ENCODE data around the gene NKPD1.

Gene NKPD1

DNA sequence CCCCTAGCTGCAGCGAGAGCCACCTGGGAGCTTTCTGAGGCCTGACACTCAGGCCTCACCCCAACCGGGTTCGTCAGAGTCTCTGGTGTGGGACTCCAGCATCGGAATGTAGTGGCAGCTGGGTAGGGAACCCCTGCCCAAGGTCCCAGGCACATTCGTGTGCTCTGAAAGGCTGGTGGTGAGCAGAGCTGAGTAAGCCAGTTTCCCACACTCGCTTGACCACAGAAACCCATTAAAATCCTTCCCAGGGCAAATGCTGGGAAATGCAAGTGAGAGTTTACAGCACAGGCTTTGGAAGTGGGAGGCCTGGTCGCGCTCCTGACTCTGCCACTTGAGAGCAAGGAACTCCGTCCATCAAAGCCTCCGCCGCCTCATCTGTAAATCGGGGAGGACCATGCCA lies 13.0 kb upstream of the NKPD1 start:
- no peak for DNase-seq

DNA sequence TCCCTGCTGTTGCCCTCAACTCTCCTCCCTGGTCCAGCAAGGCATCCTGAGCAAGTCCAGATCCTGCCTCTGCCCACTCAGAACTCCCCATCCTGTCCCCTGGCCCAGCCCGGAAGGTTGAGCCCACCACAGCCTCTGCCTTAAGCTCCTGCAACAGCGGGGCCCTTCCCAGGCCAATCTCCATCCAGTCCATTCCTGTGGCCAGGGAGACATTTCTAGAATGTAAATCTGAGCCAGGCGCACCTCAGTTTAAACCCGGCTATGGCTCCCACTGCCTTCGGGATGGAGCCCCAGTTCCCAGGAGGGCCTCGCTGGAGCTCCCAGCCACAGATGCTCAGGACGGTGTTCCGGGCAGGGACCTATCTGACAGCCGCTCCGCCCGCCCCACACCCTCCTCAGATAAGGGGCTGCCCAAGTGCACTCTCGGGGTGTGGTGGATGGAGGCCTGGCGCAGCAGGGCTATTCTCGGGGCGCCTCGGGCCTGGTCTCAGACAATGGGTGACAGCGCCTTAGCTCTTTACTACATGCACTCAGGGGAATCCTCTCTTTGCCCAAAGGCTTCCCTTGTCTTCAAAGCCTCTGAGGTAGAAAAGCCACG lies 11.9 kb upstream of the NKPD1 start:
- no peak for DNase-seq

DNA sequence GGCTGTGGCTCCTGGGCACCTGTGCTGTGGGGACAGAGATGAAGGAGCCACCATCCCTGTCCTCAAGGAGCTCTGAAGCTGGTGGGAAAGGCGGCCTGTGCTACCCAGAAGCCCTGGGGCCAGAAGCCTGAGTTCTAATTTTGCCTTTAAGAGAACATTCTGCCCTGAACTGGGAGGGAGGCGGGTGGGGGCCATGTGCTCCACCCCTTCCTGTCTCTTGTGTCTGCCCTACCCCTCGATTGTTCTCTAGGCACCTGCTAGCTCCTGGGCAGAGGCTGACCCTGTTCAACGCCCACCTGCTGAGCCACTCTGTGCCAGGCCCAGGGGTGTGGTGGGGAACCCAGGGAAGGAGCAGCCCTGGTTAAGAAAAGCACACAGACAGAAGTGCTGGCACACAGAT lies 11.4 kb upstream of the NKPD1 start:
- DNase-seq = no peak

DNA sequence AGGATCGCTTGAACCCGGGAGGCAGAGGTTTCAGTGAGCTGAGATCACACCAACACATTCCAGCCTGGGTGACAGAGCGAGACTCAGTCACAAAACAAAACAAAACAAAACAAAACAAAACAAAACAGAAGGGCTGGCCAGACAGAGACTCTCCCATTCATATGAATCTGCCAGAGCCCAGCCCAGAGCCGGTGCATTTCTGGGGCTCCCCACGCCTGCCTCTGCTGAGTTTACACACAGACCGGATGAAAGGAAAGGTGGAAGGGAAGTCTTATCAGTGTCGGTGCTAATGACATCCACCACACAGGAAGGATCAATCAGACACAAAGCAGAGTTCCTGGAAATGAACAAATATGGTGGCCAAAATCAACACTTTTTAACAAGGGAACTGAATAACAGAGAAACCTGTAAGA lies 10.4 kb upstream of the NKPD1 start:
- no peak for DNase-seq

DNA sequence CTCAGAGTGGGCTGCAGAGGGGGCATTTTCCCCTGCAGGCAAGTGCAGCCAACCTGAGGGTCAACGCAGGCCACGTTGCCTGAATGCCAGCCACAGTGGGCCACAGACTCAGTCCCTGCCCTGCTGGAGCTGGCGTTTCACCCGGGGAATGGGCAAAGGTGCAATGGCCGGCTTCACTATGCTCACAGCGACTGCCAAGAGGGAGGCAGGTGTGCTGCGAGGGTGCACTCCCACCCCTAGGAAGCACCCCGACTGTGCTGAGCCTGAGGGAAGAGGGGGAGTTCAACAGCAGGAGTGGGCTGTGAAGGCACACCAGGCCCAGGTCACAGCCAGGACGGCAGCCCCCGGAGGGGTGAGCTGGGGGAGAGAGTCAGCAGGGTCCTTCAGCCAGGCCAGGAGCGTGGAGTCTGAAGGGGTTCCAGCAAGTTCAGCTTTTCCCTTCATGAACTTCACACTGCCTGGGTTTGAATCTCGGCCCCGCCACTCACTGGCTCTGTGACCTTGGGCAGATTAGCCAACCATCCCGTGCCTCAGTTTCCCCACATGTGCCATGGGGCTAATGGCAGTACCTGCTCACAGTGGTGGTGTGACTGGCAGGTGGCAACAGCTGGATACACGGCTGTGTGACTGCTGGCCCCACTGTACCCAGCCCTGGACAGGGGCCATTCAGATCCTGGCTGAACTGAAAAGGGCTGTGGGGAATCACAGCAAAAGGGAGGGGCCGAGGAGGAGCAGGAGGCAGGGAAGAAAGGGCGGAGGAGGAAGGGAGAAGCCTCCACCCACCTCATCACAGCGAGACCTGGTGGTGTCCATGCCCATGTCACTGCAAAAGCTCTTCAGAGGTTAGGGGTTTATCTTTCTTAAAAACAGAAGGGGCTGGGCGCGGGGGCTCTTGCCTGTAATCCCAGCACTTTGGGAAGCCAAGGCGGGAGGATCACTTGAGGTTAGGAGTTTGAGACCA lies 9.6 kb upstream of the NKPD1 start:
- DNase-seq = no peak

DNA sequence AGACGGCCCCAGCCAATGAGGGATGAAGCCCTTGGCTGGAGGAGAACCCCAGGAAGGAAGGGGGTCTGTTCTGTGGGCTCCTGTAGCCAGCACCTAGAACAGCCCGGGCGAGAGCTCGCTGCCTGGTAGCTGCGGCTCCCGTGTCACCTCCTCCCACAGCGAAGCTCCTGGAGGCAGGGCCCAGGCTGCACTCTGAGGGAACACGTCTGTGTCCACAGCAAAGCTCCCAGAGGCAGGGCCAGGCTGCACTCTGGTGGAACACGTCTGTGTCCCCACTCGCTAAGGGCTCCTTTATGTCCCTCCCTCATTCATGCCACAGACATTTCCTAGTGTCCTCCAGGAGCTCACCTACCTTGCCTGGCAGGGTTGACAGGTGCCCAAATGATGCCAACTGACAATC lies 8.8 kb upstream of the NKPD1 start:
- no peak for DNase-seq

DNA sequence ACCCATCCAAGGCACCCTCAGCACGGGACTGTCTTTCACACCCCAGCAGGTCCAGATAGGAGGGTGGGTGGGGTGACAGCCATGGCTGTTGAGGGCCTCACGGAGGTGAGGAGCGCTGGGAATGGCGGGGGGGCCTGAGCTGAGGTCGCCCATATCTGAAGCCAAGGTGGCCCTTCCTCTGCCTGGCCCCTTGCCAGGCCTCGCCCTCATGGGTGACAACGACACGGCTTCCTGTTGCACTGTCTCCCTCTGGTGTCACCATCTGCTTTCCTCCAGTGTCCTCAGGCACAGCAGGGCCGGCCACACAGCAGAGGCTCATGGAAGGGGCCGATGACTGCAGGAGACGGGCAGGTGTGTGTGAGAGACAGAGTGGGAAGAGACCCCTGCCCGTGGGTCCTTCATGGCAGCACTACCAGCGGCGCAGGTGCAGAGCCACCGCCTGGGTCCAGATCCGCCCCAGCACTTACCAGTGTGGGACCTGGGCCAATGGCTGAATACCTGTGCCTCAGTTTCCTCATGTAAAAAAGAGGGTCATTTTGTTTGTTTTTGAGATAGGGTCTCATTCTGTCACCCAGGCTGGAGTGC lies 8.1 kb upstream of the NKPD1 start:
- DNase-seq = no peak

DNA sequence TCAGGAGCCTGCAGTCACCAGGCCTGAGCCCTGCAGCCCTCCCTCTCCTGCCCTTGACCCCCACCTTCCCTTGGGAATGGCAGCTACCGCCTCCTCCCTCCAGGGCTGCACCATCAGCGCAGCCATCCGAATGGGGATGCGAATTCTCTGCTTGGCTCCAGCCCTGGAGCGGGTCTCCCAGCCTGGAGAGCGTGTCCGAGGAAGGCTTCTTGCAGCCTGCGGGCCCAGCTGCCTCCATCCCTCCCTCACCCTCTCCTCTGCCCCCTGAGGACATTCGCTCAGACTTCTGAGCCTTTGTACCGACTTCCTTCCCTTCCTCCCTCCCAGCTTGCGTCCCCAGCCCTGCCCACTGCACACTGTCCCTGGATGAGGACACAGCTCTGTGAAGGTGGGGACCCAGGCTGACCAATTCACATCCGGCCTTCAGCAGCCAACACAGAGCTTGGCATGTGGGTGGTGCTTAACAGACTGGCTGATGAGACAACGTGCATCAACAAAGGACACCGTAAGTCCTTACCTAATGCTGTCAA lies 6.0 kb upstream of the NKPD1 start:
- DNase-seq = no peak

DNA sequence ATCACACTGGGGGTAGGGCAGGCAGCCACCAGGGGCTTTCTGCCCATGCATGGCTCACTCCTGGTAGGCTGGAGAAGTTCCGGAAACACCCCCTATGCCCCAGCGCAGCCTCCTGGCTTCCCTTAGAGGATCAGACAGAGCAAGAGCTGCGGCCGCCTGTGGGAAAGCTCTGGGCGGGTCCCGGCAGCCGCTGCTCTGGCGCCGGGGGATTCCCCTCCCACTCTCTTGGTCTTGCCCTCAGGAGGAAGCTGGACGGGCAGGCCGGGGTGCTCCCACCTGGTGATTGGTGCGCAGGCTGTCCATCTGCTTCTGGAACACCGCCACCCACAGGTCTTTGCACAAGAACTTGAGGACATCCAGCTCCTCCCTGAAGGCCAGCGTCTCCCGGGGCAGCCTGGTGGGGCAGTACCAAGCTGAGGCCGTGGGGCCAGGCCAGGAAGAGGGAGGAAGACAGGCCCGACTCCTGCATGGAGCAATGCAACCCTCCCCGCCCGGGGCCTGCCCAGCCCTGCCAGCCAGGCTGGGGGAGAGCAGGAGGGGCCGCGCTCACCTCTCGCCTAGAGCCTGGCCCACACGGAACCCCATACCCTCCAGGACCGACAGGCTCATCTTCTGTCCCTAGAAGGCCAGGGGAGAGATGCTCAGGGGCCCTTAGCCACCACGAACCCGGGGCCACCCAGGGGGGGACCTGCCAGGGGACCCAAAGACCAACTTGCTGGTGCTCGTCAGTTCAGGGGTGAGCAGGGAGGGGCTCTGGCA lies 4.0 kb upstream of the NKPD1 start:
- DNase-seq = peak; percentile 84 to 95

DNA sequence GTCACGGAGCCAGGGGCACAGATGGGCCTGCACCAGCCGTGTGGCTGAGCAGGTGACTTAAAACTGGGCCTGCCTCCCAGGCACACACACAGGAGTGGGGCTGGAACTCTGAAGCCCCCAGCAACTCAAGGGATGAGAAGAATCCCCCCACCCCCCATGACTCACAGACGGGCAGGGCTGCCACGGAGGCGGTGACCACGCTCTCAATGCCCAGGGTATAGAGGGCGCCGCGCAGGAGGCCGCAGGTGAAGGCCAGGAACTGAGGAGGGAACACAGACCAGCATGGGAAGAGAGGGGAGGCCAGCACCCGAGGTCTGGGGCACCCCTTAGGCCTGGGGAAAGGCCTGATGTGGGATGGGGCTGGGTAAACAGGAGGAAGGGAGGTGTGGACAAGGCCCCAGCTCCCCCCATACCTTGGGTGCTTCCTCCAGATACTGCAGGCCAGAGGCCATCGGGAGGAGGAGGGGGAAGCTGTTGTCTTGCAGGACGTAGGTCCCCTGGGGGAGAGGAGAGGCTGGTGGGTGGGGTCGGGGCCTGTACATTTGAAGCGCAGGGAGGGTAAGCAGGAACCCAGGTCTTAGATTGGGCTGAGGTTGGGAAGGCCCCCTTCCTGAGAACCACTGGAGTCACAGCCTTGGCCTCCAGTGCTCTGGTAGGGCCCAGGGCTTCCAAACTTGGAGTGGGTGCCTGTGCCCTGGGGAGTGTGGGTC lies 3.1 kb upstream of the NKPD1 start:
- no peak for DNase-seq

DNA sequence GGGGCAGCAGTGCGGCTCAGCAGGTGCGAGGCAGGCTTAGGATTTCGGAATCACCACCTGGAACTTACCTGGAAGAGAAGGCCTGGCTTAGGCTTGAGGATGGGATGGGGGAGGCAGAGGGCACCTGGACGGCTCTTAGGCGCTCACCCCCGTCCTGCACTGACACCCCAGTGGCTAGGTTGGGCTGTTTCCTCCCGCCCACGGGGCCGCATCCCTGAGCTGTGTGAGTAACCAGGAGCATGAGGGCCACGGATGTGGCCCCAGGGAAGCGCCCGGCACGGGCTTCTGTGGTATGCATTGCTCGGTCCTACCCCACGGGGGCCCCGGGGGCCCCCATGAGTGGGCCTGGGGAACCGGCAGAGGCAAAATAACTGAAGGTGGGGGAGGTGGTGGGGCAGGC lies 2.4 kb upstream of the NKPD1 start:
- no peak for DNase-seq

DNA sequence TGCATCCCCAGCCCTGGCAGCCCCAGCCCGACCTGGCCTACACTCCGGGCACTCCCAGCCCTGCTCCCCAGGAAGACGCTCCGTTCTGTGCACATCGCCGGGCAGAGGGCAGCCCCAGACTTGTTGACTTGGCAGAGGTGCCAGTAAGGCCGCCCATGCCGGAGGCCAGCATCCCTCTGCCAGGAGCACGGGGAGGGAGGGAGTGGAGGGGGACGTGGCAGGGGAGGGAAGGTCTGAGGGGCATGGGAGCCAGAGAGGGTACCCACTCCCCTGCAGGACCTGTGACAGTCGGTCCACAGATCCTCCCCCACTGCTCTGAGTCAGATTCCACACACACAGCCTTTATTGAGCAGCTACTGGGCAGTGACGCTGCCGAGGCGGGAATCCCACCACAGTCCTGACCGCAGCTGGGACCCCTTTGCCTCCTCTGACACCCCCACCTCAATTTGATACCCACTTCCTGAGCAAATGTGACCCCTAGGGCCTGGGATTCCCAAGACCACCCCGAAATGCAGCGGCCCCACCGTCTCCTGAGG lies 1.9 kb upstream of the NKPD1 start:
- DNase-seq = no peak

DNA sequence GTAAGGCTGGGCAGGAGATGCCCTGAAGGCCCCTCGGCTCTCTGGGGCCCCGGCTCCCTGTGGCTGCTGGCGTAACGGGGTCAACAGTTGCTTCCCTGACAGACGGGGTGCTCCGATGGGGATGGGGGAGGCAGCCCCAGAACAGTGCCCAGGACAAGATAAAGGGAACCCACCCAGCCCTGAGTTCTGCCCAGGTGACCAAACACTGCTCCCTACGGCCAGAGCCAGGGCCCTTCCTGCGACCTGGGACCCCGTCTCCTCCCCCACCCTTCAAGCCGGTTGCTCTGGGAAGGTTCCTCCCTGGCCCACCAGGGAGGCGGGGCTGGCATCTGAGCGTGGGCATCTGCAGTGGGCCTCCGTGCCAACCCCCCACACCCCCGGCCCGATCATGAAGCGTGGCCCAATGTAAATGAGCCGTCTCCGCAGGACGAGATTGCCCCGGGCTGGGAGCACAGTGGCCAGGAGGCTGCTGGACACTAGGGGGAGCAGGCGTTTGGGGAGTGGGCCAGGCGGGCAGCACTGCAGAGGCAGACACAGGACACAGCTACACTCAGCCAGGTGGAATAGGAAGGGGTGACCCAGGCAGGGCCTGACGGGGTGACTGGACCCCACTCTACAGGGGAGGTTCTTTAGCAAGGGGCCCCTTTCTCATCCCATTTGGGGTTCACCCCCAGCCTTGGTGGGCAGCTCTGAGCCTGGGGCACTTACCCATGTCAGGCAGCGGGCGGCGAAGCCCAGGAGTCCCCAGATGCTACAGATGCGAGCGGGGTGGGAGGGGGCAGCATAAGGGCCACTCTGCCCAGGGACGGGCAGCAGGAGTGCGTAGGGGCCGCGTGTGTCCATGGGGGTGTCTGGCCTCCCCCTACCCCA lies 1.2 kb upstream of the NKPD1 start:
- DNase-seq = no peak

DNA sequence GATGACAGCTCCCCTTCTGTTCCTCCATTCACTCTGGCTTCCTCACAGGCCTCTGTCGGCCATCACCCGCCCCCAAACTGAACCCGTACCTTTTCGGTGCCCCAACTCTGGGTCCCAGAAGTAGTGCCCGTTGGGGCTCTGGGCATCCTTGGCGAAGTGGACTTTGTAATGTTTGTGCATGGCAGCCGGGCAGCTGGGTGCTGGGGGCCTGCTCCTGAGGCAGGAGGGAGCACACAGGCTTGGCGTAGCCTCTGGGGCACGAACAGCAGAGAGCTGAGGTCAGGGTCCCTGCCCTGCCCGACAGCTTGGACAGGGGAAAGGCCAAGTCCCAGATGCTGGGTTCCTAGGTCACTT lies 834 bp downstream of the NKPD1 start:
- DNase-seq = no peak

DNA sequence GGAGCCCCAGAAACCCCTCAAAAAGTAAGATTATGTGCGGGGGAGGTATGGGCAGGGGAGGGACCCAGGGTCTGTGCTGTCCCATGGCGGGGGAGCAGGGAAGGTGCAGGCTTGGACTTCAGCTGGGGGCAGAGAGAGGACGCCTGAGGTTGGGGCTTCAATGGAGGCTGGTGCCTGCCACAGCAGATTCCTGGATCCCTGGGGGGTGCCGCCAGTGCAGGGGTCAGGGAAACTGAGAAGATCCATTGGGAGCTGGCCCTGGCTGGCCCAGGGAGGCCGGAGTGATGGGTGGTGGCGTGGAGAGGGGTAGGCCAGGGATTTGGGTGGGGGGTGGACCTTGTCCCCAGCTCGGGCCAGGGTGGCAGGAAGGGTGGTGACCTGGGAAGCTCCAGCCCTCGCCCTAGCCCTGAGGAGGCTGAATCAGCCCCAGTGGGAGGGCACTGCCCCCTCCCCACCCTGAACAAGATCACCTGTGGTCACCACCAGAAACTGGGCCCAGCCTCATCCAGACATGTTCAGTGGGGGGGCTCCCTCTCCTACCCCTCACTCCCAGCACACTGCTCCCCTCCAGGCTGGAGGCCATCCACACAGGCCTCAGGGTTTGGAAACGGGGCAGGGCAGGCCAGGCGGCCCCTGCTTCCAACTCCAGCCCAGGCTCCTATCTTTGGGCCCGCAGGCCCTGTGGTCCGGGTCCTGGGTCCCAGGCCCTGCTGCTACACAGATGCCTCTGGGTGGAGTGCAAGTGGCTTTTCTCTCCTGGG lies 1.4 kb downstream of the NKPD1 start:
- no peak for DNase-seq

DNA sequence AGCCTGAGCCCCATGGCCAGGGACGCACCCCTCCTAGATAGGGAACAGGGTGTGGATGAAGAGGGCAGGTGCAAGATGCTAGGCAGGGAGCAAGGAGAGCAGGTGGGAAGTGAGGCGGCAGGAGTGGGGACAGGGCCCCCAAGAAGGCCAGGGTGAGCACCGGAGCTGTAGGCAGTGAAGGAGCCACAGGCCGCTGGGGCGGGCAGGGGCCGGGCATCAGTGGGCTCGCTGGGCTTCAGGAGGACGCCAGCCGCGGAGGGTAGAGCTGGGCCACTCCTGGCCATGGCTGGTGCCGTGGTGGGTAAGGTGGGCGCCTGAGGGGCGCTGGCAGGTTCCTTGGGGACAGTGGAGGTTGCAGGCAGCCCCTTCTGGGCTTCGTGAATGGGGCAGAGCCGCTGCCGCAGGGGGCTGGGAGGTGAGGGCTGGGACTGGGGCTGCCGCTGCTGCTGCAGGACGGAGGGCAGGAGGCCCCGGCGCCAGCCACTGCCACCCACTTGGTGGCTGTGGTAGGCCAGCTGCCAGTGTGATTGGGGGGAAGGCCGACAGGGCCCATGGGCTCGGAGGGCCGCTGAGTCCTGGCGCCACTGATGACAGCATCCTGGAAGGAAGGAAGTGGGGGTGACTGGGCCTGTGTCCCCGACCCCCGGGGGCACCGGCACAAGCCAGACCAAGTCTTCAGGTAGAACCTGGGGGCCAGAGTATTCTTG lies 2.1 kb downstream of the NKPD1 start:
- DNase-seq = no peak

DNA sequence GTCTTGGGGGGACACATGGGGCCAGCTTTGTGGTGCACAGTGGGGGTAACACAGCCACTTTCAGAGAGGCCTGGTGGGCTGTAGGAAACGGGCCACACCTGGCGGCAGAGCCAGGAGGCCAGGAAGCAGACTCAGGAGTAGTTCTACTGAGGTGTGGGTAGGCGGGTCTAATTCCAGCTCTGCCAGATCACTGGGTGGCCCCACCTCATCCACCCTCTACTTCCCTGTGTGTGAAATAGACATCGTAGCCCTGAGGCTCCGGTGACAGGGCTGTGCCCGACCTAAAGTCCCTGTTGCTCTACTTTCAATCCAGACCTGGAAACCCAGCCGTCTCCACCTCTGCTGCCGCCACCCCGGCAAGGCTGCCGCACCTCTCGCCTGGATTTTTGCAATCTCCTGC lies 4.0 kb downstream of the NKPD1 start:
- DNase-seq = no peak

DNA sequence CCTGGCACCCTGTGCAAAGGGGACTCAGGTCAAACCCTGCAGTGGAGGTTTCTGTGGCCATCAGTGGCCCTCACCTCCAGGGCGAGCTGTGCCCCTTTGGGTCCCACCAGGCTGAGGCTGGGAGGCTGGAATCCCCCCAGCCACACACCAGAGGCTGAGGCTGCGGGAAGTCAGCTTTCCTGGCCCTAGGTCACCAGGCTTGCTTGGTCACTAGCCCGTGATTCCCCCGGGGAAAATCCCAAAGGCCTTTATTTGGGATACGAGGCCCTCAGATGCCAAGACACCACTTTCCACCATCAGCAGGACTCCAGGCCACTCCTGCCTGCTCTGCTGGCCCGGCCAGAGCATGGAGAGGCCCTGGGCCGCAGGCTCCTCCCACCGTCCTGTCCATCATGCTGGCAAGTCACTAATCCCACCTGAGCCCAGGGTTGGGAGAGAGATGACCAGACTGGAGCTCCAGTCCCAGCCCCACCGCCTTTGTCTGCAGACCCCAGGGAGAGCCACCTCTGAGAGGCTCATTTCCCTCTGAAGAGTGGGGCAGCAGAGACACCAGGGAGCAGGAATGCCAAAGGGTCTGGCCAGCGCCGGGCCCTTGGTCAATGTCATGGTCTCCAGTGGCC lies 4.7 kb downstream of the NKPD1 start:
- DNase-seq = no peak
